ENCODE data around the gene IDH3B.

The IDH3B gene

DNA sequence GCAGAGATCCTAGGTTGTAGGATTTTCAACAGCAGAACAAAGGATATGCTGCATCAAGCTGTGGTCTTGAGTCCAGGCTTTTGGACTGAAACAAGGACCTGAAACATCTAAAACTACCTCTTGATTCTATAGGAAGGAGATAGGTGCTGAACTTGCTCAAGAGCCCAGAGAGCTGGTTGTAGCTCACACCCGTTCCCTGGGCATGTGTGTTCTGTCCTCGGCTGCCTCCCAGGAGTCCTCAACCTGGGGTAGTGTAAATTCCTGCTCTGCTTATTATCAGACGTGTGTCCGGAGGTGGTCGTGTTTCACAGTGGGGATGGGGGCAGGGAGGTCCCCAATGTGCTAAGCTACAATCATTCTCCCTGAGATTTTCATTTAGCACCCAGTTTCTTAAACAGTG is 6.8 kb downstream of the IDH3B start:
- no peak for DNase-seq (ENCODE audit: low read depth)
- in situ Hi-C loops (cut with HindIII; ENCODE audit: low sequenced_read_pairs): no loop called here
- TF ChIP-seq, protein P1, sequence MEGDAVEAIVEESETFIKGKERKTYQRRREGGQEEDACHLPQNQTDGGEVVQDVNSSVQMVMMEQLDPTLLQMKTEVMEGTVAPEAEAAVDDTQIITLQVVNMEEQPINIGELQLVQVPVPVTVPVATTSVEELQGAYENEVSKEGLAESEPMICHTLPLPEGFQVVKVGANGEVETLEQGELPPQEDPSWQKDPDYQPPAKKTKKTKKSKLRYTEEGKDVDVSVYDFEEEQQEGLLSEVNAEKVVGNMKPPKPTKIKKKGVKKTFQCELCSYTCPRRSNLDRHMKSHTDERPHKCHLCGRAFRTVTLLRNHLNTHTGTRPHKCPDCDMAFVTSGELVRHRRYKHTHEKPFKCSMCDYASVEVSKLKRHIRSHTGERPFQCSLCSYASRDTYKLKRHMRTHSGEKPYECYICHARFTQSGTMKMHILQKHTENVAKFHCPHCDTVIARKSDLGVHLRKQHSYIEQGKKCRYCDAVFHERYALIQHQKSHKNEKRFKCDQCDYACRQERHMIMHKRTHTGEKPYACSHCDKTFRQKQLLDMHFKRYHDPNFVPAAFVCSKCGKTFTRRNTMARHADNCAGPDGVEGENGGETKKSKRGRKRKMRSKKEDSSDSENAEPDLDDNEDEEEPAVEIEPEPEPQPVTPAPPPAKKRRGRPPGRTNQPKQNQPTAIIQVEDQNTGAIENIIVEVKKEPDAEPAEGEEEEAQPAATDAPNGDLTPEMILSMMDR (IDR thresholded peaks at IDR 0.05; ENCODE audit: low read depth, low read length, missing control alignments): no peak

DNA sequence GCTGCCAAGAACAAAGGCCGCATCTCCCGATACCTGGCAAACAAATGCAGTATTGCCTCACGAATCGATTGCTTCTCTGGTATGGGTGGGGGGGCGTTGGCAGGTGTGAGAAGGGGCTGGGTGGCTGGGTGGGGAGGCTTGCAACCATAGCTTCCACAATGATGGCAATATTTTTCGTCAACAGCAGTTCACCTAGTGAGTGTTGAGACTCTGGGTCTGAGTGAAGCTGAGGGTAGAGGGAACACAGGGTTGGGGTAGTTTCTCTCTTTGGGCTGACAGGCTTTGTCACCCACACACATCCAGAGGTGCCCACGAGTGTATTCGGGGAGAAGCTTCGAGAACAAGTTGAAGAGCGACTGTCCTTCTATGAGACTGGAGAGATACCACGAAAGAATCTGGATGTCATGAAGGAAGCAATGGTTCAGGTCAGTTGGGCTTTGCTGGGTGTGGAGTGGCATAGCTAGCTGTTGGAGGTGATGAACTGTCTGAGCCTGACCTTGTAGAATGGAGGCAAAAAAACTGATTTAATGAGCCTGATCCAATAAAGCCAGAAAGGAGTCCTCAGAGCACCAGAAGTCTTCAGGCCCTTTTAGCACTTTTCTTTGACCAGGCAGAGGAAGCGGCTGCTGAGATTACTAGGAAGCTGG is 7.4 kb downstream of the IDH3B start:
- no peak overlapping the region for H3K4me3 ChIP-seq (ENCODE audit: low read depth, low read length)
- in situ Hi-C loops (cut with HindIII; ENCODE audit: low sequenced_read_pairs): no loop called here
- TF ChIP-seq, protein P1 (IDR thresholded peaks at IDR 0.05; ENCODE audit: low read depth, low read length, missing control alignments): no peak

More for the DNA sequence above, 6.8 kb downstream of the IDH3B start:
- no peak overlapping the region for H3K4me3 ChIP-seq (ENCODE audit: low read depth, low read length)

DNA sequence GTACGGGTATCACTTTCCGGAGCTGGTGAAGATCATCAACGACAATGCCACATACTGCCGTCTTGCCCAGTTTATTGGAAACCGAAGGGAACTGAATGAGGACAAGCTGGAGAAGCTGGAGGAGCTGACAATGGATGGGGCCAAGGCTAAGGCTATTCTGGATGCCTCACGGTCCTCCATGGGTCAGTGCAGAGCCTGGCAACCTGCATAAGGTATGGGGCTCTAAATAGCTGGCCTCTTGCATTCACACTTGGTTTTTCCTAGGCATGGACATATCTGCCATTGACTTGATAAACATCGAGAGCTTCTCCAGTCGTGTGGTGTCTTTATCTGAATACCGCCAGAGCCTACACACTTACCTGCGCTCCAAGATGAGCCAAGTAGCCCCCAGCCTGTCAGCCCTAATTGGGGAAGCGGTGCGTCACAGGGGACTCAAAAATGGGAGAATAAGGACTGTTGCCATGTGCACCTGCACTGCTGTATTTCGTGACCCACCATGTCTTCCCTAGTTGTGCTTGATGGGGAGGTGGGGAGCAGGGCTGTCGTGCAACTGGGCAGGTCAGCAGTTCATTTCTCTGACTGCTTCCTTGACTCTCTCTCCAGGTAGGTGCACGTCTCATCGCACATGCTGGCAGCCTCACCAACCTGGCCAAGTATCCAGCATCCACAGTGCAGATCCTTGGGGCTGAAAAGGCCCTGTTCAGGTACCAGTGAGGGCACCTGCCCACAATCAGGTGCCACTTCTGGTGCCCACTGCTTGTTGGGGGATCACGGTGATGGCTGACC is 8.5 kb downstream of the IDH3B start:
- no peak for DNase-seq (ENCODE audit: low read depth)
- TF ChIP-seq, protein P1 (IDR thresholded peaks at IDR 0.05; ENCODE audit: low read depth, low read length, missing control alignments): no peak
- H3K4me3 ChIP-seq (ENCODE audit: low read depth, low read length): no peak overlapping the region
- in situ Hi-C loops (cut with HindIII; ENCODE audit: low sequenced_read_pairs): no loop called here

More for the DNA sequence above, 7.4 kb downstream of the IDH3B start:
- DNase-seq (ENCODE audit: low read depth): no peak

DNA sequence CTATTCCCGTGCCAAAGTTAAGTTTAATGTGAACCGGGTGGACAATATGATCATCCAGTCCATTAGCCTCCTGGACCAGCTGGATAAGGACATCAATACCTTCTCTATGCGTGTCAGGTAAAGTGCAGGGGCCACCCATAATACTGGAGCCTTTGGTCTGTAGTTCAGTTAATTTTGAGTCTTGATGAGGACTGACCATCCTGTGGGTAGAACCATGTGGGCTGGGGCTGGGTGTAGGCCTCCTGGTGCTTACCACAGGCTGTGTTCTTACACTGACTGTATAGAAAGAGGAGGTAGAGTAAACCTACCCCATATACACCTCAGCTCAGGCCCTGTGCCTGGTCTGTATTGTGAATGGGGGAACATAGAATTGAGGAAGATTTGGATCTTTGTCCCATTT is 9.2 kb downstream of the IDH3B start:
- no peak for DNase-seq (ENCODE audit: low read depth)
- H3K4me3 ChIP-seq (ENCODE audit: low read depth, low read length): no peak overlapping the region
- in situ Hi-C loops (cut with HindIII; ENCODE audit: low sequenced_read_pairs): no loop called here
- TF ChIP-seq, protein P1 (IDR thresholded peaks at IDR 0.05; ENCODE audit: low read depth, low read length, missing control alignments): no peak

DNA sequence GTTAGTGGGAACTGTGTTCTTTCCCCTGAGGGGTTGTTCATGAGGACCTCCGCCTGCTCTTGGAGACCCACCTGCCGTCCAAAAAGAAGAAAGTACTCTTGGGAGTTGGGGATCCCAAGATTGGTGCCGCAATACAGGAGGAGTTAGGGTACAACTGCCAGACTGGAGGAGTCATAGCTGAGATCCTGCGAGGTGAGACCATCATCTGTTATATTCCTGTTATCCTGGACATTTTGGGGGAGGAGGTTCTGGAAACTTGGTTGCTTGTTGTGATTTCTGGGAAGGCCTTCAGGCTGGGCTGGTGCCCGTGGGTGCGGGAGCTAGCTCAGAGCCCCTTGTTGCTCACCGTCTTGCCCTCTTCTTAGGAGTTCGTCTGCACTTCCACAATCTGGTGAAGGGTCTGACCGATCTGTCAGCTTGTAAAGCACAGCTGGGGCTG is 9.6 kb downstream of the IDH3B start:
- in situ Hi-C loops (cut with HindIII; ENCODE audit: low sequenced_read_pairs): no loop called here
- DNase-seq (ENCODE audit: low read depth): no peak
- TF ChIP-seq, protein P1 (IDR thresholded peaks at IDR 0.05; ENCODE audit: low read depth, low read length, missing control alignments): no peak
- H3K4me3 ChIP-seq (ENCODE audit: low read depth, low read length): peak overlapping the region; percentile 94

DNA sequence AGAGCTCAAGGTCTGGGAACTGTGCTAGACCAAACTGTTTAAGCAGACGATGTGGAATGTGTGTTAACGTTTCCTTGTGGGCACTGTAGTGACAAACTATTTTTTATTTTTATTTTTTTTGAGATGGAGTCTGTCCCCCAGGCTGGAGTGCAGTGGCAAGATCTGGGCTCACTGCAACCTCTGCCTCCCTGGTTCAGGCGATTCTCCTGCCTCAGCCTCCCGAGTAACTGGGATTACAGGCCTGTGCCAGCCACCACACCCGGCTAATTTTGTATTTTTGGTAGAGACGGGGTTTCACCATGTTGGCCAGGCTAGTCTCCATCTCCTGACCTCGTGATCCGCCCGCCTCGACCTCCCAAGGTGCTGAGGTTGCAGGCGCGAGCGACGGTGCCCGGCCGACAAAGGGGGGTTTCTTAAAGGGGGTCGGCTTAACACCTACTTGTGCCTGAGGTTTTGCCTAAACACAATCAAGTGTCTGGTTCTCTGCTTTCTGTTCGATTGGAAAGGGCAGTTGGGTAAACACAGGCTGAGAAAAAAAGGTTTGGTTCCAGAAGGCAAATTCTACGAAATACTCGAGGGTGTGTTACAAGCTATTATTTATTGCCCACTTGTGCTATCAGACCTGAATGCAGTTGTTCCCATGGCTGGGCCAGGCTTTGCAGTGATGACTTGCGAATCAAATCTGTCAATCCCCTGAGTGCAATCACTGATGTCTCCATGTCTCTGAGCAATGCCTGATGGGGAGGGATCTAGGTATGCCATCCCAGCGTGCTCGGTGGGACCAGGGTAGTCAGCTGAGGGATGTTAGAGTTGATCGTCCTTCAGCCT is 10.2 kb downstream of the IDH3B start:
- DNase-seq (ENCODE audit: low read depth): no peak
- TF ChIP-seq, protein P1 (IDR thresholded peaks at IDR 0.05; ENCODE audit: low read depth, low read length, missing control alignments): no peak
- in situ Hi-C loops (cut with HindIII; ENCODE audit: low sequenced_read_pairs): no loop called here
- peak overlapping the region; percentile 94 for H3K4me3 ChIP-seq (ENCODE audit: low read depth, low read length)

All from astrocyte of the cerebellum (primary cell).